KOPT-K1 (cell line): ENCODE data around the gene FFAR3.
"Not testable (repeated sequence)": the region's sequence is repeated elsewhere in the genome, so short reads cannot be mapped to it uniquely, and the experiment has no call there.

Source experiments
- H3K27ac ChIP-seq: fragments of 200-600 bp; sonication (generic); 2 replicates; pipeline ENCODE4 v1.5.1; 2016; ENCODE audit warnings: antibody characterized with exemption, mild to moderate bottlenecking, low read depth, low read length; ENCODE audit not compliant: poor library complexity, severe bottlenecking
- H3K36me3 ChIP-seq: fragments of 200-600 bp; sonication (generic); 2 replicates; pipeline ENCODE4 v1.5.1; 2017; ENCODE audit warnings: antibody characterized with exemption, mild to moderate bottlenecking, low read length, moderate library complexity; ENCODE audit not compliant: insufficient read depth
- H3K9me3 ChIP-seq: fragments of 200-600 bp; sonication (generic); 2 replicates; pipeline ENCODE4 v1.5.1; 2017; ENCODE audit warnings: antibody characterized with exemption, low read length, mild to moderate bottlenecking; ENCODE audit not compliant: insufficient read depth, poor library complexity, severe bottlenecking

The FFAR3 gene

GRCh38 chr19:35352448-35353304 lies 5.6 kb upstream of the FFAR3 start:
- no peaks in the 10 kb centered on the region for H3K9me3 ChIP-seq
- H3K27ac ChIP-seq: no peak overlapping the region
- no peaks in the 10 kb centered on the region for H3K36me3 ChIP-seq

GRCh38 chr19:35353635-35354034 lies 4.6 kb upstream of the FFAR3 start:
- Histone ChIP-seq H3K27ac (no peak overlapping the region), H3K9me3 (no peaks in the 10 kb centered on the region), H3K36me3 (no peaks in the 10 kb centered on the region)

GRCh38 chr19:35354898-35355297 lies 3.4 kb upstream of the FFAR3 start:
- no peaks in the 10 kb centered on the region for H3K9me3 ChIP-seq
- H3K27ac ChIP-seq: no peak overlapping the region
- H3K36me3 ChIP-seq: no peaks in the 10 kb centered on the region

GRCh38 chr19:35355791-35356460 lies 2.3 kb upstream of the FFAR3 start:
- no peaks in the 10 kb centered on the region for H3K9me3 ChIP-seq
- H3K27ac ChIP-seq: no peak overlapping the region
- H3K36me3 ChIP-seq: no peaks in the 10 kb centered on the region

GRCh38 chr19:35358834-35359233 lies 574 bp downstream of the FFAR3 start:
- H3K9me3 ChIP-seq, H3K27ac ChIP-seq, H3K36me3 ChIP-seq: not testable (repeated sequence)

GRCh38 chr19:35359395-35359794 lies 1.1 kb downstream of the FFAR3 start:
- H3K9me3 ChIP-seq, H3K27ac ChIP-seq, H3K36me3 ChIP-seq: not testable (repeated sequence)

GRCh38 chr19:35360081-35360480 lies 1.8 kb downstream of the FFAR3 start:
- H3K27ac ChIP-seq, H3K9me3 ChIP-seq, H3K36me3 ChIP-seq: not testable (repeated sequence)

- H3K27ac ChIP-seq: no peak overlapping the region
- no peaks in the 10 kb centered on the region for H3K36me3 ChIP-seq
- H3K9me3 ChIP-seq: no peaks in the 10 kb centered on the region
These were observed 2.7 kb downstream of the FFAR3 start for GRCh38 chr19:35360880-35361420.

GRCh38 chr19:35362261-35363000 lies 4.2 kb downstream of the FFAR3 start:
- H3K36me3 ChIP-seq: no peaks in the 10 kb centered on the region

GRCh38 chr19:35363001-35363590 lies 4.8 kb downstream of the FFAR3 start:
- no peaks in the 10 kb centered on the region for H3K9me3 ChIP-seq
- no peak overlapping the region for H3K27ac ChIP-seq
- no peaks in the 10 kb centered on the region for H3K36me3 ChIP-seq

More at GRCh38 chr19:35362261-35363000, 4.2 kb downstream of the FFAR3 start:
- no peaks in the 10 kb centered on the region for H3K9me3 ChIP-seq
- H3K27ac ChIP-seq: no peak overlapping the region

GRCh38 chr19:35363711-35364425 lies 5.6 kb downstream of the FFAR3 start:
- Histone ChIP-seq H3K27ac (no peak overlapping the region), H3K9me3 (no peaks in the 10 kb centered on the region), H3K36me3 (no peaks in the 10 kb centered on the region)

- H3K9me3 ChIP-seq: no peaks in the 10 kb centered on the region
- H3K36me3 ChIP-seq: no peaks in the 10 kb centered on the region
- H3K27ac ChIP-seq: no peak overlapping the region
These were observed 7.0 kb downstream of the FFAR3 start for GRCh38 chr19:35365303-35365702.

- H3K27ac ChIP-seq: no peak overlapping the region
- H3K36me3 ChIP-seq: no peaks in the 10 kb centered on the region
- H3K9me3 ChIP-seq: no peaks in the 10 kb centered on the region
These were observed 10.1 kb downstream of the FFAR3 start for GRCh38 chr19:35368378-35368777.

GRCh38 chr19:35369522-35369921 lies 11.3 kb downstream of the FFAR3 start:
- Histone ChIP-seq H3K27ac (no peak overlapping the region), H3K36me3 (no peaks in the 10 kb centered on the region), H3K9me3 (no peaks in the 10 kb centered on the region)
